GM19193 (cell line): Measurements from ENCODE around the gene HS3ST3A1.

Source experiments
- POLR2A ChIP-seq: IDR thresholded peaks from 4 replicates; pipeline ENCODE4 v1.6.1; 2011; ENCODE audit not compliant: insufficient read depth, insufficient read length; ENCODE audit errors: extremely low read depth

The HS3ST3A1 gene

GRCh38 chr17:13503526-13503925, 98.2 kb downstream of the HS3ST3A1 start:
- TF ChIP-seq POLR2A: no peak

- no peak for TF ChIP-seq POLR2A
Observed at GRCh38 chr17:13502263-13502662, 99.5 kb downstream of the HS3ST3A1 start.

- no peak for TF ChIP-seq POLR2A
Observed at GRCh38 chr17:13500947-13501346, 100.8 kb downstream of the HS3ST3A1 start.

GRCh38 chr17:13498184-13498583, 103.5 kb downstream of the HS3ST3A1 start:
- TF ChIP-seq POLR2A: no peak

- TF ChIP-seq POLR2A: no peak
Observed at GRCh38 chr17:13495423-13495822, 106.3 kb downstream of the HS3ST3A1 start.

- TF ChIP-seq POLR2A: no peak
Observed at GRCh38 chr17:13492737-13493122, 109.0 kb downstream of the HS3ST3A1 start.

- TF ChIP-seq POLR2A: no peak
Observed at GRCh38 chr17:13491916-13492736, 109.6 kb downstream of the HS3ST3A1 start.

- TF ChIP-seq POLR2A: no peak
Observed at GRCh38 chr17:13491491-13491890, 110.2 kb downstream of the HS3ST3A1 start.

GRCh38 chr17:13490906-13491482, 110.7 kb downstream of the HS3ST3A1 start:
- no peak for TF ChIP-seq POLR2A

- TF ChIP-seq POLR2A: no peak
Observed at GRCh38 chr17:13490427-13490826, 111.3 kb downstream of the HS3ST3A1 start.

- TF ChIP-seq POLR2A: no peak
Observed at GRCh38 chr17:13485327-13485726, 116.4 kb downstream of the HS3ST3A1 start.

- no peak for TF ChIP-seq POLR2A
Observed at GRCh38 chr17:13484020-13484419, 117.7 kb downstream of the HS3ST3A1 start.

- TF ChIP-seq POLR2A: no peak
Observed at GRCh38 chr17:13480877-13481276, 120.9 kb downstream of the HS3ST3A1 start.

GRCh38 chr17:13478326-13478830, 123.4 kb downstream of the HS3ST3A1 start:
- no peak for TF ChIP-seq POLR2A

- TF ChIP-seq POLR2A: no peak
Observed at GRCh38 chr17:13477180-13477611, 124.5 kb downstream of the HS3ST3A1 start.

- TF ChIP-seq POLR2A: no peak
Observed at GRCh38 chr17:13476720-13477119, 125.0 kb downstream of the HS3ST3A1 start.
